ENCODE measurements around the gene MTG1. TPM values are rescaled to one million over a fixed set of nuclear protein-coding genes. Genes with fewer than 3 reads are reported as not detected.
"Not testable (repeated sequence)": the region's sequence is repeated elsewhere in the genome, so short reads cannot be mapped to it uniquely, and the experiment has no call there.

Gene MTG1
- total RNA-seq, 1 donor from 2014 or later, result 90.5 TPM

DNA sequence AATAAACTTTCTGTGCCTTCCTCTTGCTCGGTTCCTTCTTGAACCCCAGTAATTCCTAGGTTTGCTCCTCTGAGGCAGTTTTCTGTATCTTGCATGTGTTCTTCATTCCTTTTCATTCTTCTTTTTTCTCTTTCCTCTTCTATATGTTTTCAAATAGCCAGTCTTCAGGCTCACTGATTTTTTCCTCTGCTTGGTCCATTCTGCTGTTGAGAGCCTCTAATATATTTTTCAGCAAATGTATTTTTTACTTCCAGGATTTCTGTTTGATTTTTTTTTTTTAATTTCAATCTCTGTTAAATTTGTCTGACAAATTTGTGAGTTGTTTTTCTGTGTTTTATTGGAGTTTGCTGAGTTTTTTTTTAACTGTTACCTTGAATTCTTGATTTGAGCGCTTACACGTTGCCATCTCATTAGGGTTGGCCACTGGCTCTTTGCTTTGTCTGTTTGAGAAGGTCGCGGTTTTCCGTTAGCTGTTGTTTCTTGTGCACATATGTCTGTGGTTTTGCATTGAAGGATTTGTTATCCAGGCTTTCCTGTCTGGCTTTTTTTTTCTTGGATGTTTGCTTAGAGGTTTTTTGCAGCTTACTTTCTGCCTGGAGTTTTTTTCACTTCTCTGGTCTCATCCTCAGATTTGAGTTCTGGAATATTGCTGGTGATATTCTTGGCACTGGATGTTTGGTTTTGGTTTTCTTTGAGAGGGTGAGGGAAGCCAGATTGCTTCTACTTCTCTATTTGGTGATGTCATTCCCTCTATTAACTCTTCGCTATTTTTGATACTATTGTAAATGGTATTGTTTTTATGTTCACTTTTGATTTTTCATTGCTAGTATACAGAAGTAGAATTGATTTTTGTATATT, 17.8 kb downstream of the MTG1 start:
- no peak for TF ChIP-seq CTCF (IDR thresholded peaks at IDR 0.05; ENCODE audit: unreplicated experiment)
- Mint-ChIP-seq H3K4me3 (no peak overlapping the region), H3K36me3 (peaks cover 79% of the 10 kb centered on the region), H3K27me3 (ENCODE audit: low read depth) (no peaks in the 10 kb centered on the region), H3K4me1 (no peaks in the 10 kb centered on the region), H3K9me3 (peaks cover 68% of the 10 kb centered on the region), H3K27ac (no peak overlapping the region)
- DNase-seq (ENCODE audit: low spot score in 2 of 2, unreplicated experiment in 2 of 2), result no peak

DNA sequence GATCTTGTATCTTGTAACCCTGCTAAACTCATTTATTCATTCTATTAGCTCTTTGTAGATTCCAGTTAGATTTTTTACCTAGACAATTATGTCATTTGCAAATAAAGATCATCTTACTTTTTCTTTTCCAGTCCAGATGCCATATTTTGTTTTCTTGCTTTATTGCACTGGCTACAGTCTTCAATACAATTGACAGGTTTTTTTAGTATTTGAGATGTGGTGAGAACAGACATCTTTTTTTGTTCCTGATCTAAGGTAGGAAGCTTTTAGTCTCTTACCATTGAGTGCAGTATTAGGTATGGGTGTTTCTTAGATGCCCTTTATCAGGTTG, 18.4 kb downstream of the MTG1 start:
- Mint-ChIP-seq H3K27me3 (ENCODE audit: low read depth) (no peaks in the 10 kb centered on the region), H3K9me3 (peaks cover 68% of the 10 kb centered on the region), H3K4me1 (no peaks in the 10 kb centered on the region), H3K36me3 (peaks cover 73% of the 10 kb centered on the region), H3K27ac (no peak overlapping the region), H3K4me3 (no peak overlapping the region)
- DNase-seq (ENCODE audit: low spot score in 2 of 2, unreplicated experiment in 2 of 2), result no peak
- TF ChIP-seq CTCF (IDR thresholded peaks at IDR 0.05; ENCODE audit: unreplicated experiment), result no peak

DNA sequence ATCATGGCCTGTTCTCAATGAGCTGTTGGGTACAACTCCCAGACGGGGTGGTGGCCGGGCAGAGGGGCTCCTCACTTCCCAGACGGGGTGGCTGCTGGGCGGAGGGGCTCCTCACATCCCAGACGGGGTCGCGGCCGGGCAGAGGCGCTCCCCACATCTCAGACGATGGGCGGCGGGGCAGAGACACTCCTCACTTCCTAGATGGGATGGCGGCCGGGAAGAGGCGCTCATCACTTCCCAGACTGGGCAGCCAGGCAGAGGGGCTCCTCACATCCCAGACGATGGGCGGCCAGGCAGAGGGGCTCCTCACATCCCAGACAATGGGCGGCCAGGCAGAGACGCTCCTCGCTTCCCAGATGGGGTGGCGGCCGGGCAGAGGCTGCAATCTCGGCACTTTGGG, 20.4 kb downstream of the MTG1 start:
- not testable (repeated sequence) for H3K4me1 Mint-ChIP-seq; H3K27ac Mint-ChIP-seq; H3K27me3 Mint-ChIP-seq (ENCODE audit: low read depth); DNase-seq (ENCODE audit: low spot score in 2 of 2, unreplicated experiment in 2 of 2); H3K4me3 Mint-ChIP-seq
- Mint-ChIP-seq H3K36me3 (peaks cover 67% of the 10 kb centered on the region), H3K9me3 (peaks cover 50% of the 10 kb centered on the region)

DNA sequence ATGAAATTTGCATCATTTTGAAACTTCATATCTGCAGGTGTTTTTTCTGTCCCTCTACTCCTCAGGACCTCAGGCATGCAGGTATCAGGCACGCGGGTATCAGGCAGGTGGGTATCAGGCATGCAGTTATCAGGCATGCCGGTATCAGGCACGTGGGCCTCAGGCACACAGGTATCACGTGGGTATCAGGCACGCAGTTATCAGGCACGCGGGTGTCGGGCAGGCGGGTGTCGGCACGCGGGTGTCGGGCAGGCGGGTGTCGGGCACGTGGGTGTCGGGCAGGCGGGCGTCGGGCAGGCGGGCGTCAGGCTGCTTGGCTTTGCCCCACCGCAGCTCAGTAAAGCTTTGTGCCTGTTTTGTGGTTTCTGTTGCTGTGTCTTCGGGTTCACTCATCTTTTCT, 21.8 kb downstream of the MTG1 start:
- Mint-ChIP-seq H3K9me3 (peaks cover 38% of the 10 kb centered on the region), H3K36me3 (peaks cover 56% of the 10 kb centered on the region), H3K27me3 (ENCODE audit: low read depth) (peaks cover 3% of the 10 kb centered on the region), H3K4me3 (no peak overlapping the region), H3K27ac (no peak overlapping the region), H3K4me1 (no peaks in the 10 kb centered on the region)
- no peak for DNase-seq (ENCODE audit: low spot score in 2 of 2, unreplicated experiment in 2 of 2)
- TF ChIP-seq CTCF (IDR thresholded peaks at IDR 0.05; ENCODE audit: unreplicated experiment), result no peak

DNA sequence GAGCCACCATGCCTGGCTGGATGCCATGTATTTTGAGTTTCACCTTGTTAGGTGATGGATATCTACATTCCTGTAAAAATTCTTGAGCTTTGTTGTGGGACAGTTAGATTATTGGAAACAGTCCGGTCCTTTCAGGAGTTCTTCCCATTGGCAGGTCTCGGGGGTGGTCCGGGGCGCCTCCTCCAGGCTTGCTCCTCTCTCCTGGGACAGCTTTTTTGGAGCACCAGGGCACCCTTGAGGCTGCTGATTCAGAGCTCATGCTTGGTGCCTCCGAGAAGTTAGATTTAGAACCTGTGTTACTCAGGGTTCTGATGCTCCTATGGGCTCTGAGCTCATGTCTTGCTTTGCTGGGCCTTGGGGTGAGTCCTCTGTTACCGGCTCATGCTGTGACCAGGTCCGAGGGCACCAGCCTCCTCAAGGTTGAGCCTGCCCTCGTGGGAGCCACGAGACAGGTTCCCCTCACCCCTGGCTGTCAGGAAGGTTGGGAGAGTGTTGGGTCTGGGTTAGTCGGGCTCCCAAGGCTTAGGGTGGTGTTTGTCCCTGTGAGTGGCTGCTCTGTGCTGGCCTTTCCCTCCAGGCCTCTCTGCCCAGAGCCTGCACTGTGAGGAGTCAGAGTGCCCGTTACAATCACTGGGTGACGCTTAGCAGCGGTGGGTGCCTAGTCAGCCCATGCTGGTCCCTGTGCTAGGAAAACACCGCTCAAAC, 24.5 kb downstream of the MTG1 start:
- Mint-ChIP-seq H3K4me1 (no peaks in the 10 kb centered on the region), H3K9me3 (peaks cover 14% of the 10 kb centered on the region), H3K27me3 (ENCODE audit: low read depth) (peaks cover 20% of the 10 kb centered on the region), H3K36me3 (peaks cover 31% of the 10 kb centered on the region), H3K4me3 (no peak overlapping the region), H3K27ac (no peak overlapping the region)
- TF ChIP-seq CTCF (IDR thresholded peaks at IDR 0.05; ENCODE audit: unreplicated experiment), result no peak
- no peak for DNase-seq (ENCODE audit: low spot score in 2 of 2, unreplicated experiment in 2 of 2)

- peaks cover 23% of the 10 kb centered on the region for H3K27me3 Mint-ChIP-seq (ENCODE audit: low read depth)
- H3K27ac Mint-ChIP-seq, result no peak overlapping the region
- no peak for DNase-seq (ENCODE audit: low spot score in 2 of 2, unreplicated experiment in 2 of 2)
- no peaks in the 10 kb centered on the region for H3K4me1 Mint-ChIP-seq
- peaks cover 12% of the 10 kb centered on the region for H3K9me3 Mint-ChIP-seq
- peaks cover 26% of the 10 kb centered on the region for H3K36me3 Mint-ChIP-seq
- H3K4me3 Mint-ChIP-seq, result no peak overlapping the region
- no peak for TF ChIP-seq CTCF (IDR thresholded peaks at IDR 0.05; ENCODE audit: unreplicated experiment)
These were observed 25.4 kb downstream of the MTG1 start for GRCh38 chr10:133419211-133419950.
